Fibroblast of lung (primary cell): Measurements from ENCODE around the gene IRGC.

Source experiments
- EZH2 ChIP-seq: IDR thresholded peaks from 2 replicates; pipeline ENCODE4 v1.5.1; 2012; ENCODE audit warnings: low read length, control low read depth, mild to moderate bottlenecking; ENCODE audit errors: missing control alignments
- TF ChIP-seq, protein P1 (sequence below), 2 donors: IDR thresholded peaks in 1 of 2; conservative IDR thresholded peaks in 1 of 2; 1 replicate in 1 of 2; 2 replicates in 1 of 2; pipeline ENCODE4 v1.5.1; 2011 to 2012; ENCODE audit warnings: low read length in 2 of 2, control low read depth in 1 of 2, inconsistent platforms in 1 of 2, low read depth in 1 of 2, mild to moderate bottlenecking in 1 of 2

DNA sequence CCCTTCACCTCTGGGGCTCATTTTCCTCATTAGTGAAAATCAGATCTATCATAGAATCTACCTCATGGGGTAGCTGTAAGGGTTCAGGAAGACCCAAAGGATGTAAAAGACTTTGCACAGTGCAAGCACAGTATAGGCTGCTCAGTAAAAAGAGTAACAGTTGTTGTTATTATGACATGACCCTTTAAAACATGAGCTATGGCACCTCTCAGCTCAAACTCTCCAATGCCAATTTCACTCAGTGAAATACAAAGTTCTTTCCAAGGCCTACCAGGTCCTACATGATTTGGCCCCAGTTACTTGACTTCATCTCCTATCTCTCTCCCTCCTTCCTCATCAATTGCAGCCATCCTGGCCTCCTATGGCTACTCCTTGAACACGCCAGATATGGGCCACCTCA is 34.0 kb downstream of the IRGC start:
- TF ChIP-seq, protein P1, sequence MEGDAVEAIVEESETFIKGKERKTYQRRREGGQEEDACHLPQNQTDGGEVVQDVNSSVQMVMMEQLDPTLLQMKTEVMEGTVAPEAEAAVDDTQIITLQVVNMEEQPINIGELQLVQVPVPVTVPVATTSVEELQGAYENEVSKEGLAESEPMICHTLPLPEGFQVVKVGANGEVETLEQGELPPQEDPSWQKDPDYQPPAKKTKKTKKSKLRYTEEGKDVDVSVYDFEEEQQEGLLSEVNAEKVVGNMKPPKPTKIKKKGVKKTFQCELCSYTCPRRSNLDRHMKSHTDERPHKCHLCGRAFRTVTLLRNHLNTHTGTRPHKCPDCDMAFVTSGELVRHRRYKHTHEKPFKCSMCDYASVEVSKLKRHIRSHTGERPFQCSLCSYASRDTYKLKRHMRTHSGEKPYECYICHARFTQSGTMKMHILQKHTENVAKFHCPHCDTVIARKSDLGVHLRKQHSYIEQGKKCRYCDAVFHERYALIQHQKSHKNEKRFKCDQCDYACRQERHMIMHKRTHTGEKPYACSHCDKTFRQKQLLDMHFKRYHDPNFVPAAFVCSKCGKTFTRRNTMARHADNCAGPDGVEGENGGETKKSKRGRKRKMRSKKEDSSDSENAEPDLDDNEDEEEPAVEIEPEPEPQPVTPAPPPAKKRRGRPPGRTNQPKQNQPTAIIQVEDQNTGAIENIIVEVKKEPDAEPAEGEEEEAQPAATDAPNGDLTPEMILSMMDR (conservative IDR thresholded peaks at IDR 0.05 in 1 of 2, IDR thresholded peaks at IDR 0.05 in 1 of 2; ENCODE audit: low read depth in 1 of 2, low read length in 2 of 2) = no peak
- no peak for TF ChIP-seq EZH2
